Adrenal gland (tissue), 12 donors: ENCODE results near the gene CELA3B. TPM values are rescaled to one million over a fixed set of nuclear protein-coding genes. Genes with fewer than 3 reads are reported as not detected.

Experiments
- DNase-seq, 7 donors: peaks; one replicate each; pipeline ENCODE4 v3.0.0-alpha.2; 2019 to 2020
- H3K27ac ChIP-seq, 5 donors: fragments of 200-600 bp; sonication (generic) in 4 of 5; 1 replicate in 3 of 5; 2 replicates in 2 of 5; pipeline versions ENCODE4 v1.5.1 to v1.8.0; 2016 to 2020; ENCODE audit warnings: mild to moderate bottlenecking in 1 of 5
- H3K27me3 ChIP-seq: fragments of 200-600 bp; 2 replicates; pipeline ENCODE4 v1.8.0; 2021
- H3K36me3 ChIP-seq, 2 donors: fragments of 200-600 bp; replicated peaks in 1 of 2; 1 replicate in 1 of 2; 2 replicates in 1 of 2; pipeline versions ENCODE4 v1.5.1 to v1.8.0; 2018 to 2022
- H3K4me1 ChIP-seq, 2 donors: fragments of 200-600 bp; replicated peaks in 1 of 2; 1 replicate in 1 of 2; 2 replicates in 1 of 2; pipeline versions ENCODE4 v1.5.1 to v1.8.0; 2018 to 2021
- H3K4me3 ChIP-seq, 4 donors: fragments of 200-600 bp; sonication (generic) in 3 of 4; one replicate each; pipeline ENCODE4 v1.5.1; 2016 to 2018
- H3K9me3 ChIP-seq, 3 donors: fragments of 200-600 bp; sonication (generic) in 1 of 3; replicated peaks in 1 of 3; 1 replicate in 2 of 3; 2 replicates in 1 of 3; pipeline versions ENCODE4 v1.5.1 to v1.8.0; 2016 to 2021
- POLR2A ChIP-seq, 2 donors: fragments of 450-650 bp; IDR thresholded peaks; one replicate each; pipeline ENCODE4 v1.6.1; 2017; ENCODE audit warnings: antibody characterized with exemption in 2 of 2, mild to moderate bottlenecking in 2 of 2, moderate library complexity in 1 of 2
- WGBS, 4 donors: extraction: QIAGEN DNeasy Blood & Tissue Kit in 2 of 4; methylation state at CpG; one replicate each; pipeline versions ENCODE4 v1.1.5 to v1.1.7; 2013 to 2017; 5-methylcytosine and 5-hydroxymethylcytosine counted together
- intact Hi-C, 2 donors: fragments of 100-400 bp; cut with DNase I; formaldehyde crosslinking; loops; one replicate each; pipeline versions ENCODE4 v1.14.1 to v1.15.0; 2022 to 2023
- polyA plus RNA-seq, 3 donors: library from polyadenylated mRNA; stranded (reverse); fragments of 200-250 nt in 2 of 3; fragments of 350-450 nt in 1 of 3; fragmentation: Illumina TruSeq in 1 of 3; extraction: RNeasy Lipid Tissue Mini Kit (QIAGEN cat#74804) in 1 of 3; gene quantifications; one replicate each; pipeline ENCODE4 v1.2.3, GENCODE V29; 2013 to 2014
- total RNA-seq, 9 donors: library from RNA; depleted of rRNA in 4 of 9; stranded (reverse); fragments of >200 nt in 4 of 9; fragments of 120-200 nt in 1 of 9; fragmentation: NEBNext Ultra II Directional in 1 of 9; extraction: Animal tissue kit (Norgen Biotek cat#: 25700) in 1 of 9; gene quantifications; one replicate each; pipeline versions ENCODE4 v1.1.0 to v1.2.4, GENCODE V29; 2013 to 2023
- TF ChIP-seq, protein P1 (sequence below), 6 experiments: fragments of 450-650 bp in 4 of 6; fragments of 200-600 bp in 2 of 6; sonication (generic) in 1 of 6; IDR thresholded peaks; 1 replicate in 5 of 6; 2 replicates in 1 of 6; pipeline versions ENCODE4 v1.5.1 to v1.8.0; 2016 to 2021; ENCODE audit warnings: antibody characterized with exemption in 6 of 6, mild to moderate bottlenecking in 2 of 6, moderate library complexity in 1 of 6
- donor health status: healthy with polysubstance abuse.
- donor health status: Bipolar disorder and iron deficiency.
- donor health status: DM: yes; HTN: yes; CAD: no.
- donor health status: DM: no; HTN: no; CAD: no.
- donor health status: DM: no; HTN: no; CAD: no.
- donor health status: DM: yes; HTN: yes; CAD: no.

The CELA3B gene
- total and polyA plus RNA-seq, 12 donors, result 0.80 to 7.0 (median 0.84) TPM; not detected in 7

DNA sequence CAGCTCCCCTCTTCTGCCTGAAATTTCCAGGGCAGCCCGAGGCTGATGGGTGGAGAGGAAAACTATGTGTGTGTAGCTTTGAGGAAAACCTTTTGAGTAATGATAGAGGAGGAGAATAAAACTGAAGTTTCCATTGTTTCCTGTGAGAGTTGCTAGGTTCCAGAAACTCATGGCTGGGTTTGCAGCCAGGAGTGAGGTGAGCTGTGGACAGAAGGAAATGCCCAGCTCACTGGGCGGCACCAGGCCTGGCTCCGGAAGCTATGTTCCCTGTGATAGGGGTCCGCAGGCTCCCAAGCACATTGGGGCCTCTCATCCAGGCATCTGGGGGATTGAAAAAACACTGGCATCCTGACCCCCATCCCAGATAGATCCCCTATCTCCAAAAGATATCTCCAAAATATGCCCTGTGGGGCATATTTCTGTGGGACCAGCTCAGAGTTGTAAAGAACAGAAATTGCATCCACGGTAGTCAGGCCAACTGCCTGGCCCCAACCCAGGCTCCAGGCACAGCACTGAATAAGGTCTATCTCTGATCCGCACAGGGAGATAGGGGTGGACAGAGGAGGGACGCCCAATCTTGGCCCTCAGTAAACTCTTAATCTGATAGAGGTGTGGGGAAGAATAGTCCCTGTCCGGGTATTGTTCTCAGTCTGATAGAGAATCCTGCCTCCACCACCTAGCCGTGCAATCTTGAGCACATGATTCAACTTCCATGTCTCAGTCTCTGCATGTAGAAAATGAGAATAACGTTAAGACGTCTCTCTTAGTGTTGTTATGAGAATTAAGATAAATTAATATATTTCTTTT, 37.9 kb upstream of the CELA3B start:
- Histone ChIP-seq H3K4me3 (no peak overlapping the region), H3K36me3 (no peaks in the 10 kb centered on the region), H3K27ac (peak overlapping the region; percentile 18 to 89 (median 65)), H3K9me3 (no peaks in the 10 kb centered on the region), H3K4me1 (peaks cover 43 to 52% of the 10 kb centered on the region in 2 donors), H3K27me3 (no peaks in the 10 kb centered on the region)
- intact Hi-C loops, result no loop called here
- TF ChIP-seq, protein P1, sequence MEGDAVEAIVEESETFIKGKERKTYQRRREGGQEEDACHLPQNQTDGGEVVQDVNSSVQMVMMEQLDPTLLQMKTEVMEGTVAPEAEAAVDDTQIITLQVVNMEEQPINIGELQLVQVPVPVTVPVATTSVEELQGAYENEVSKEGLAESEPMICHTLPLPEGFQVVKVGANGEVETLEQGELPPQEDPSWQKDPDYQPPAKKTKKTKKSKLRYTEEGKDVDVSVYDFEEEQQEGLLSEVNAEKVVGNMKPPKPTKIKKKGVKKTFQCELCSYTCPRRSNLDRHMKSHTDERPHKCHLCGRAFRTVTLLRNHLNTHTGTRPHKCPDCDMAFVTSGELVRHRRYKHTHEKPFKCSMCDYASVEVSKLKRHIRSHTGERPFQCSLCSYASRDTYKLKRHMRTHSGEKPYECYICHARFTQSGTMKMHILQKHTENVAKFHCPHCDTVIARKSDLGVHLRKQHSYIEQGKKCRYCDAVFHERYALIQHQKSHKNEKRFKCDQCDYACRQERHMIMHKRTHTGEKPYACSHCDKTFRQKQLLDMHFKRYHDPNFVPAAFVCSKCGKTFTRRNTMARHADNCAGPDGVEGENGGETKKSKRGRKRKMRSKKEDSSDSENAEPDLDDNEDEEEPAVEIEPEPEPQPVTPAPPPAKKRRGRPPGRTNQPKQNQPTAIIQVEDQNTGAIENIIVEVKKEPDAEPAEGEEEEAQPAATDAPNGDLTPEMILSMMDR (IDR thresholded peaks at IDR 0.05), result no peak
- no peak for TF ChIP-seq POLR2A (IDR thresholded peaks at IDR 0.05)
- DNase-seq, result no peak
- 57 to 74% (median 64%) methylated on average over 9 to 11 of the region's 11 CpGs for WGBS, 4 donors

GRCh38 chr1:21939650-21940374, 37.0 kb upstream of the CELA3B start:
- WGBS, 4 donors, result 32 to 41% (median 35%) methylated on average over 9 of the region's 9 CpGs
- H3K27ac ChIP-seq, result peak overlapping the region in 4 of 5 donors; percentile 45 to 89 (median 74)
- no peaks in the 10 kb centered on the region for H3K36me3 ChIP-seq
- H3K4me1 ChIP-seq, result peaks cover 34 to 44% of the 10 kb centered on the region in 2 donors
- TF ChIP-seq POLR2A (IDR thresholded peaks at IDR 0.05), result peak in 1 of 2 donors; percentile 32
- TF ChIP-seq, protein P1 (IDR thresholded peaks at IDR 0.05), result peak in 5 of 6 experiments; percentile 49 to 71 (median 64)
- DNase-seq, result peak; percentile 90 to 96 (median 94)
- no peaks in the 10 kb centered on the region for H3K9me3 ChIP-seq
- no peaks in the 10 kb centered on the region for H3K27me3 ChIP-seq
- intact Hi-C loops, result no loop called here
- H3K4me3 ChIP-seq, result no peak overlapping the region

GRCh38 chr1:21940492-21940891, 36.3 kb upstream of the CELA3B start:
- DNase-seq, result no peak
- WGBS, 4 donors, result 97 to 100% (median 99%) methylated on average over 2 of the region's 2 CpGs
- peaks cover 28 to 37% of the 10 kb centered on the region in 2 donors for H3K4me1 ChIP-seq
- no peak overlapping the region for H3K4me3 ChIP-seq
- H3K27ac ChIP-seq, result peak overlapping the region in 2 of 5 donors; percentile 84 to 89
- intact Hi-C loops, result no loop called here
- no peaks in the 10 kb centered on the region for H3K36me3 ChIP-seq
- H3K9me3 ChIP-seq, result no peaks in the 10 kb centered on the region
- TF ChIP-seq, protein P1 (IDR thresholded peaks at IDR 0.05), result no peak
- no peak for TF ChIP-seq POLR2A (IDR thresholded peaks at IDR 0.05)
- no peaks in the 10 kb centered on the region for H3K27me3 ChIP-seq

GRCh38 chr1:21941370-21941769, 35.5 kb upstream of the CELA3B start:
- no peaks in the 10 kb centered on the region for H3K27me3 ChIP-seq
- no peak overlapping the region for H3K4me3 ChIP-seq
- no peak for DNase-seq
- intact Hi-C loops, result no loop called here
- 85 to 90% (median 88%) methylated on average over 5 of the region's 5 CpGs for WGBS, 4 donors
- no peaks in the 10 kb centered on the region for H3K36me3 ChIP-seq
- no peak overlapping the region for H3K27ac ChIP-seq
- TF ChIP-seq, protein P1 (IDR thresholded peaks at IDR 0.05), result no peak
- no peak for TF ChIP-seq POLR2A (IDR thresholded peaks at IDR 0.05)
- H3K9me3 ChIP-seq, result no peaks in the 10 kb centered on the region
- peaks cover 20 to 28% of the 10 kb centered on the region in 2 donors for H3K4me1 ChIP-seq
